ENCODE measurements around the gene SP6.
A peak's percentile ranks its signal among the peaks of the same experiment; 100 is the strongest.

The SP6 gene

DNA sequence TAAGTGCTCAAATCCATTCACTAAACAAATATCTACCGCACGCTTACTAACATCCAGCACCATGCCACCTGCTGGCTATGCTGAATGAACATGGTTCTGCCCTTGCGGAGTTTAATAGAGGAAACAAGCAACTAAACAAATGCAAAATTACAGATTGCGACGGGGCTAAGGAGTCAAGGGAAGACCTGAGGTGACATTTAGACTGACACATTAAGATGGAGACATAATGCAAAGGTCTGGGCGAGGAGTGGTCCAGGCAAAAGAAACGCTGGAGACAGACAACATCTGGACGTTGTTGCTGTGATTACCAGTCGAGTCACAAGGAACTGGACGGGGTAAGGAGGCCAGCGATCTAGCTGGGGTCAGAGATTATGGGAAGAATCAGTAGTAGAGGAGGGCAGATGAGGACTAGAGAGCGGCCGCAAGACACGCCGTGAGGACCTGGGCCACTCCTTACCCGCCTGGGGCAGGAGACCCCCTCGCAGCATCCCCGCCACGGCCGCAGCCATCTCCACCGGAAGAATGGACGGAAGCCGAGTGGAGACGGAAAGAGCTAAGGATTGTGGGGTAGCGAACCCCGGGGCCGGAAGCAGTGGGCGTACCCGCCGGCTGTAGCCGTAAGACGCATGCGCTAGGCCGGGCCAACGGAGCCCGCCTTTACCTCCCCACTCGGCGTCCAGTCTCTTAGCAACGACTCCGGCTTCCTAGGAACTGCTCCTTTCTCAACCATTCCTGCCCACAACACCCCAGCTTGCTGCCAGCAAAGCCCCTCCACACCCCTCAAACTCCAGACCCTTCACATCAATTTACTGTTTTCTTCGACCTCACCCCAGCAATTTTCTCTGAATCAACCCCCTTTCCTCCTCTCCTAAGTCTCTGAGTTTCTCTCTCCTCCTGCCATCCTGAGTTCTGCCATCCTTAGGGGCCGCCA, 19.7 kb downstream of the SP6 start, which contains the start of the genes LRRC46 and MRPL10:
Gene LRRC46 (plus strand): TSS at position 668 of the 931 bp plus-strand sequence. CDS start 320 bp downstream, outside the sequence.
Gene MRPL10 (minus strand): TSS at position 539 of the 931 bp plus-strand sequence. CDS start 30 bp downstream, at position 509.
- DNase-seq = peak; percentile 94 to 96

DNA sequence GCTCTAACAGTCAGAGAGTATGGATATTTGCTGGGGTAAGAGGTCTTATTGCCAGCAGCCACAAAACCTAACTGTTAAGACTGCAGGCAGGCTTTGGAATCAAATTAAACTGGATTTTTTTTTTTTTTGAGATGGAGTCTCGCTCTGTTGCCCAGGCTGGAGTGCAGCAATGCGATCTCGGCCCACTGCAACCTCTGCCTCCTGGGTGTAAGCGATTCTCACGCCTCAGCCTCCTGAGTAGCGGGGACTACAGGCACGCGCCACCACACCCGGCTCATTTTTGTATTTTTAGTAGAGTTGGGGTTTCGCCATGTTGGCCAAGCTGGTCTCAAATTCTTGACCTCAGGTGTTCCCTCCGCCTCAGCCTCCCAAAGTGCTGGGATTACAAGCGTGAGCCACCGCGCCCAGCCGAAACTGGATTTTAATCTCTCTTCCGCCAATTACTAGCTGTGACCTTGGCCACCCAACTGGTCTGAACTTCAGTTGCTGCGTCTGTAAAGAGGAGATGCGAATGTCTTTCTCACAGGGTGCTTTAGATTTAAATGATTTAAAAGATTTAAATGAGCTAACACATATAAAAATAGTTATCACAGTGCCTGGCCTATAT, 20.5 kb downstream of the SP6 start:
- DNase-seq = no peak

GRCh38 chr17:47829870-47830269, 21.1 kb downstream of the SP6 start:
- no peak for DNase-seq

GRCh38 chr17:47823519-47823918, 27.4 kb downstream of the SP6 start:
- no peak for DNase-seq

GRCh38 chr17:47822785-47823184, 28.2 kb downstream of the SP6 start:
- DNase-seq = no peak

DNA sequence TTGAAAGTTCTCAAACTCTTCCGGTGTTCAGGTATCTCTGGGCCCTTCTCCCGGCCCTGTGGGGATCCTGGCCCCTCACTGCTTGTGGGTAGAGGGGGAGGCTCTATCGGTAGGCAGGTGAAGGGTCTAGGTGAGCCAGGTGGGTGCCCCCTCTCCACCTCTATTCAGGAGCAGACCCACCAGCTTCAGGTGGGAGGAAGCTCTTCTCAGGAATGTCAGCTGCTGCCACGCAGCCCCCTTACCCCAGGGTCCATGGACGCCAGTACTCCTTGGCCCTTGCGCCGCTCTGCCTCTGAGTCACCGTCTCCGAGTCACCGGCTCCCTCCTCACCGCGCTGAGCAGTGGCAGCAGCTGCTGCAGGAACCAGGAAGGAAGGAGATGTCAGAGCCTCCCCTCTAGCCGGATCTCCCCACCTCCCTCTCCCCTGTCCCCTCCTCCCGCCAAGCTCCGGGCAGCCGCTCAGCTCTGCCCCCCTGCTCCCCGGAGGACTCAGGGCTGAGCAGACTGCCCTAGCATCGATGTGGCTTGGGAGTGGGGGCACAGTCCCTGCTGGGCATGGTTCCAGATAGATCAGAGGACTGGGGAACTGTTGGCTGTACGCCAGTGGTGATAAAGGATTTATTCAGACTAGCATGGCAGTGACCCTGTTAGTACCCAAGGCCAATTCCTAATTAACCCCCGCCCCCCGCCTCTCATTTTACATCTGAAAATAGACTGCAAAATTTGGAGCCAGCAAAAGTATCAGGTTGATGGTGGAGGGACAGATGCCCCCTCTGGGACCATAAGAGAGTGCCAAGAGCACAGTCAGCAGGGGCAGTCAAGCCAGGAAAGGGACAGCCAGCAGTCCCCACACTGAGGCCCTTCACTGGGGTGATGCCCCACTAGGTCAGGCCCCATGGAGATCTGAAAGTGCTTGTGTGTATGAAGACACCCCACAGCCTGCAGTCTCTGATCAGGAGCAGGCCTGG, 29.3 kb downstream of the SP6 start, which contains the start of gene OSBPL7:
Gene OSBPL7 (minus strand): TSS at position 371 of the 968 bp plus-strand sequence. CDS start 1,516 bp downstream, outside the sequence.
- peak; percentile 93 to 94 for DNase-seq

GRCh38 chr17:47821031-47821423, 29.9 kb downstream of the SP6 start:
- no peak for DNase-seq

GRCh38 chr17:47820033-47820789, 30.8 kb downstream of the SP6 start:
- no peak for DNase-seq

DNA sequence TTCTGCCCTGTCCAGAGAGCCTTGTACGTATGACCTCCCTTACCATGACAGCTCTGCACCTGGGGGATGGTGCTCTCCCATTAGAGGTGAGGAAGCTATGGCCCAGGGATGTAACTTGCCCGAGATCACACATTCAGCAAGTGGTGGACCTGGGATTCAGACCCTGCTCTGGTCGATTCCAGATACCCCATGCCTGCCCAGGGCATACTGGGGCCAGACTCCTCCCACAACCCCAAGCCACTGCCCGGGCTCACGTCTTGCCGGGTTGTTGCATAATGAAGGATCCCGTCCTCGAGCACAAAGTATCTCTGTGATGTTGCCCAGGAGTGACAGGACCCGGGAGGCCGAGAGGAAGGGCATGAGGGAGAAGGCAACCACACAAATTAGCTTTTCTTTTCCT, 31.5 kb downstream of the SP6 start:
- DNase-seq = no peak

GRCh38 chr17:47818002-47818695, 32.8 kb downstream of the SP6 start:
- no peak for DNase-seq

DNA sequence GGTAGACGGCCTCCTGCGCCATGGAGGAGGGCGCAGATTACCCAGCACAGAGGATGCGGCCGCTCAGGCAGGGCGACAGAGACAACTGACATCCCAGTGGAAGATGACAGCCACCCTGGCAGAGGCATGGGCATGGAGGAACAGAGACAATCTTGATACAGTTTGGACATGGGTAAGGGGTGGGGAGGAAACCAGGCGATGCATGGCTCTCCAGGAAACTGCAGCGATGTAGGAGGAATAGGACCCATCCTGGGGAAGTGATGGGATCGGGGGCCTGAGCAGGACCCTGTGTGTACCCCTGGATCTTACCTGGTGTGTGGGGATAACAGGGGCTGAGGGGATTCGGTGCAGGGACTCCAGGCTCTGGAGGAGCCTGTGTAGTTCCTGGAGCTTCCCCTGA, 34.0 kb downstream of the SP6 start:
- DNase-seq = no peak

DNA sequence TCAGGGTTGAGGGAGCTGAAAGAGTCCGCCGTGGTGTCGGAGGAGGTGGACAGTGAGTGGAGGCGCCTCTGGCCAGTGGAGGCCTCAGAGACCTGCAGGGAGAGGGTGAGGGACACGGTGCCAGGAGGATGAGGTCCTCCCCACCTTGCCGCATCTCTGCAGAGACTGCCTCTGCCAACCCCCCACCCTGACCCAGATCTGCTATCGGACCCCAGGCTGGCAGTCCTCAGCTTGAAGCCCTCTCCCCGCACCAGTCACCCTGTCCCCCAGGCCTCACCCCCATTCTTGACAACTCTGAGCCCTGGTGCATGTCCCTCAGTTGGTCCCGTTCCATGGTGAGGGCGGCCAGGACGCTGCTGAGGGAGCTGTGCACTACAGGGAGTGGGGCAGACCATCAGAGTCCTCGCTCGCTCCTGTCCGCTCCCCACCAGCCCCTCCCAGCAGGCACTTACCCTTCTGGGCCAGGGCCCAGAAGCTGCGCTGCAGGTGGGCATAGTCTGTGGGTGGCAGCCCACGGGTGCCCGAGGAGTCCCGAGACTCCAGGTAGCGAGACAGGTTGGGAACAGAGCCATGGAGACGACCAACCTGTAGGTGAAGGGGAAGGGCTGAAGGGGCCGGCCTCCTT, 34.7 kb downstream of the SP6 start:
- no peak for DNase-seq

- no peak for DNase-seq
These were observed 35.7 kb downstream of the SP6 start for GRCh38 chr17:47815106-47815918.

GRCh38 chr17:47813512-47814031, 37.4 kb downstream of the SP6 start:
- DNase-seq = no peak

- DNase-seq = no peak
These were observed 37.9 kb downstream of the SP6 start for GRCh38 chr17:47813077-47813476.

DNA sequence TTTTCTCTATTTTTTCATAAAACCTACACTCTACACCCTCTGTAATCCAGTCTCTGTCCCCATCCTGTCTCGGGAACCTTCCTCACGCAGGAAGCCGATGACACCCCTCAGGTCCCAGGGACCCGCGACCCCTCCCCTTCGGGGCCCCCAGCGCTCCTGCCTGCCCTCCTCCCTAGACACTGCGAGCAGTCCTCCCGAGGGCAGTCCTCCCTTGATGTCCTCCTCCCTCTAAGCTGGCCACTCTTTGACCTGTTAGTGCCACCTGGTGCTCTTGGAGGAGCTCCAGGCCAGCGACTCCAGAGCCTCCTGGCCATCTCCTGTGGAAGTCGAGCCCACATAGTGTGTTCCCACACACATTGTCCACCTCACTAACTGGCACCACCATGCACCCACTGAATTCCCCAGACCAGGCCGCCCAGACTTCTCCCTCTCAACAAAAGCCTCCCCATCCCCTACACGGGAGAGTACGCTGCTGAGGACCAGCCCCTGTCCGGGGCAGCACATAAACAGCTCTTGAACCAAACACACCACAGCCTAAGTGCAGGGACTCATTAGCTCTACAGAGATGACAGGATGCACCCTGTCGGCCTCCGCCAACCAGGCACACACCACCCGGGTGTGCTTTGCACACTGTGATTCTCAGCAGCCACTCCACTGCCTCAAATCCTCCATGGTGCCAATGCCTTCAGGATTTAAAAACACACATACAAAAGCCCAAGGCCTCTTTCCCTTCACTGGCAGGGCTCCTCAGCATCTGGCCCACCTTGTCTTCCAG, 38.6 kb downstream of the SP6 start:
- no peak for DNase-seq

DNA sequence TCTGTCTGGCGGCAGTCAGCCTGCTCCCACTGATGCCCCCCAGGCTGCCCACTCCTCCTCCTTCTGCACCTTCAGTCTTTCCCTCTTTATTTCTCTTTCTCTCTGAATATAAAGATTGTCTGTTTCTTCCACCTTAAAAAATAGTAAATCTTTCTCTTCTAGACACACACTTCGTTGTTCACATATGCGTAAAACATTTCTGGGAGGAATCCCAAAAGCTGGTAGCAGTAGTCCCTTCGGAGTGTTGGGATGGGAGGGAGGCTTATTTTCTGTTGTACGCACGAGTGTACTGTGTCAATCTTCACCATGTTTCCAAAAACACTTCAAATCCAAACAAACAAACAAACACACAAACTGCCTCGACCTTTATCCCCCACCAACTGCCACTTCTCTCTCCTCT, 39.3 kb downstream of the SP6 start:
- DNase-seq = no peak

- DNase-seq = no peak
These were observed 39.9 kb downstream of the SP6 start for GRCh38 chr17:47810901-47811635.
